ENCODE results near the gene CGN.
A peak's percentile ranks its signal among the peaks of the same experiment; 100 is the strongest.

CGN gene

DNA sequence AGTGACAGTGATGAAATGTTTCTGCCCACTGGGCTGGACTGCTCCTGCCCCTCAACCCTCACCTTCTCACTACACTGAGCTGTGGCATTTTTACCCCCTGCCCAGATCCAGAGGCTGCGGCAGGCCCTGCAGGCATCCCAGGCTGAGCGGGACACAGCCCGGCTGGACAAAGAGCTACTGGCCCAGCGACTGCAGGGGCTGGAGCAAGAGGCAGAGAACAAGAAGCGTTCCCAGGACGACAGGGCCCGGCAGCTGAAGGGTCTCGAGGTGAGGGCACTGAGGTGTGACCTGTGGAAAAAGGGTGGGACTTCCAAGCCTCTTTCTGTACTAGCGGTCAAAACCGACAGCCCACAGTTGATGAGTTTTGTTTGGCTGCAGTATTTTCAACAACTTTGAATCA, 22.7 kb downstream of the CGN start:
- no peaks in the 10 kb centered on the region for H3K36me3 ChIP-seq
- H3K27me3 ChIP-seq (ENCODE audit: insufficient read depth, low read depth, severe bottlenecking) = no peaks in the 10 kb centered on the region
- no peaks in the 10 kb centered on the region for H3K9me3 ChIP-seq (ENCODE audit: severe bottlenecking)
- TF ChIP-seq, protein P1, sequence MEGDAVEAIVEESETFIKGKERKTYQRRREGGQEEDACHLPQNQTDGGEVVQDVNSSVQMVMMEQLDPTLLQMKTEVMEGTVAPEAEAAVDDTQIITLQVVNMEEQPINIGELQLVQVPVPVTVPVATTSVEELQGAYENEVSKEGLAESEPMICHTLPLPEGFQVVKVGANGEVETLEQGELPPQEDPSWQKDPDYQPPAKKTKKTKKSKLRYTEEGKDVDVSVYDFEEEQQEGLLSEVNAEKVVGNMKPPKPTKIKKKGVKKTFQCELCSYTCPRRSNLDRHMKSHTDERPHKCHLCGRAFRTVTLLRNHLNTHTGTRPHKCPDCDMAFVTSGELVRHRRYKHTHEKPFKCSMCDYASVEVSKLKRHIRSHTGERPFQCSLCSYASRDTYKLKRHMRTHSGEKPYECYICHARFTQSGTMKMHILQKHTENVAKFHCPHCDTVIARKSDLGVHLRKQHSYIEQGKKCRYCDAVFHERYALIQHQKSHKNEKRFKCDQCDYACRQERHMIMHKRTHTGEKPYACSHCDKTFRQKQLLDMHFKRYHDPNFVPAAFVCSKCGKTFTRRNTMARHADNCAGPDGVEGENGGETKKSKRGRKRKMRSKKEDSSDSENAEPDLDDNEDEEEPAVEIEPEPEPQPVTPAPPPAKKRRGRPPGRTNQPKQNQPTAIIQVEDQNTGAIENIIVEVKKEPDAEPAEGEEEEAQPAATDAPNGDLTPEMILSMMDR (IDR thresholded peaks at IDR 0.05; ENCODE audit: low read depth, low read length) = no peak
- no peak overlapping the region for H3K27ac ChIP-seq
- H3K4me3 ChIP-seq (ENCODE audit: low read depth, low read length) = no peak overlapping the region
- DNase-seq = no peak

GRCh38 chr1:151534662-151535278, 23.6 kb downstream of the CGN start:
- H3K36me3 ChIP-seq = no peaks in the 10 kb centered on the region
- H3K4me3 ChIP-seq (ENCODE audit: low read depth, low read length) = no peak overlapping the region
- no peak overlapping the region for H3K27ac ChIP-seq
- peak; percentile 96 for DNase-seq
- no peaks in the 10 kb centered on the region for H3K9me3 ChIP-seq (ENCODE audit: severe bottlenecking)
- no peaks in the 10 kb centered on the region for H3K27me3 ChIP-seq (ENCODE audit: insufficient read depth, low read depth, severe bottlenecking)
- TF ChIP-seq, protein P1 (IDR thresholded peaks at IDR 0.05; ENCODE audit: low read depth, low read length) = peak; percentile 99

DNA sequence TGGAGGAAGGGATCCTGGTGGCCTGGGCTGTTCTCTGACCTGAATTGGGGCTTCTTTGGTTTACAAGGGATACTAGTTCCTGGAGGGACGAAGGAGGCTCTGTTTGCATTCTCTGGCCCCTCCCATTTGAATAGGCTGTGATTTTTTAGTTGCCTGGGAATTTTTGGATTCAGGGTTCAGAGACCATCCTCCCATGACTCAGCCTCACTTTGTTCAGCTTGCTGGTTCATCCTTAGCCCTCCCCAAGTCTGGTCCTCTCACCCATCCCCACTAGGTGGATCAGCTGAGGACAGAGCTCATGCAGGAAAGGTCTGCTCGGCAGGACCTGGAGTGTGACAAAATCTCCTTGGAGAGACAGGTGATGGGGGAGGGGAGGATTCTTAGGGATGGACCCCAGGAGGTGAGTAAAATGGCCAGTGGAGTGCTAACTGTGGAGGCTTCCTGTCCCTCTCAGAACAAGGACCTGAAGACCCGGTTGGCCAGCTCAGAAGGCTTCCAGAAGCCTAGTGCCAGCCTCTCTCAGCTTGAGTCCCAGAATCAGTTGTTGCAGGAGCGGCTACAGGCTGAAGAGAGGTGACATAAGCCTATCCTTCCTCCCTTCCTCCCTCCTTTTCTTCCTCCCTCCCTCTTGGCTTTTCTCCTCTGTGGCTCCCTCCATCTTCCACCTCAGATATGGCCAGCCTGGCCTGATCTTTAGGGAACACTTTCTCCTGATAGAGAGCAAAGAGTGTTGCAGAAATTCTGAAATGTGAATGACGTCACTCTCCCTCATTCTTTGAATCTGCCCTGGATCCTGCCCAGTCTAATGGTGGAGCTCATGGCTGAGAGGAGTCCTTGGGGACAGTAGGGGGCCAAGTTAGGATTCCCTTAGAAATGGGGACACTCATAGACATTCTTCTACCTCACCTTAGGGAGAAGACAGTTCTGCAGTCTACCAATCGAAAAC, 24.4 kb downstream of the CGN start:
- Histone ChIP-seq H3K27ac (no peak overlapping the region), H3K36me3 (no peaks in the 10 kb centered on the region), H3K27me3 (ENCODE audit: insufficient read depth, low read depth, severe bottlenecking) (no peaks in the 10 kb centered on the region), H3K4me3 (ENCODE audit: low read depth, low read length) (no peak overlapping the region), H3K9me3 (ENCODE audit: severe bottlenecking) (no peaks in the 10 kb centered on the region)
- no peak for DNase-seq
- TF ChIP-seq, protein P1 (IDR thresholded peaks at IDR 0.05; ENCODE audit: low read depth, low read length) = no peak

DNA sequence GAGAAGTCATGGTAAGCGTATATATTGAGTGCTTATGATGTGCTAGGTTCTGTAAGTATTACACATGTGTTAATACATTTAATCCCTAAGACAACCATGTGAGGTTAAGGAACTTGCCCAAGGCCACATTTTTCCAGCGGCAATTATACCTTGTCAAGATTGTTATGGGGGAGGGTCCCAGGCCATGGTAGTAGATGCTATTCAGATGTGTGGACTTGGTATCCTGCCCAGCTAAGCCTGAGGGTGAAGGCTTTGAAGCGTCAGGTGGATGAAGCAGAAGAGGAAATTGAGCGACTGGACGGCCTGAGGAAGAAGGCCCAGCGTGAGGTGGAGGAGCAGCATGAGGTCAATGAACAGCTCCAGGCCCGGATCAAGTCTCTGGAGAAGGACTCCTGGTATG, 25.3 kb downstream of the CGN start:
- H3K27me3 ChIP-seq (ENCODE audit: insufficient read depth, low read depth, severe bottlenecking) = no peaks in the 10 kb centered on the region
- H3K27ac ChIP-seq = no peak overlapping the region
- DNase-seq = no peak
- TF ChIP-seq, protein P1 (IDR thresholded peaks at IDR 0.05; ENCODE audit: low read depth, low read length) = no peak
- H3K9me3 ChIP-seq (ENCODE audit: severe bottlenecking) = no peaks in the 10 kb centered on the region
- H3K36me3 ChIP-seq = no peaks in the 10 kb centered on the region
- H3K4me3 ChIP-seq (ENCODE audit: low read depth, low read length) = no peak overlapping the region

DNA sequence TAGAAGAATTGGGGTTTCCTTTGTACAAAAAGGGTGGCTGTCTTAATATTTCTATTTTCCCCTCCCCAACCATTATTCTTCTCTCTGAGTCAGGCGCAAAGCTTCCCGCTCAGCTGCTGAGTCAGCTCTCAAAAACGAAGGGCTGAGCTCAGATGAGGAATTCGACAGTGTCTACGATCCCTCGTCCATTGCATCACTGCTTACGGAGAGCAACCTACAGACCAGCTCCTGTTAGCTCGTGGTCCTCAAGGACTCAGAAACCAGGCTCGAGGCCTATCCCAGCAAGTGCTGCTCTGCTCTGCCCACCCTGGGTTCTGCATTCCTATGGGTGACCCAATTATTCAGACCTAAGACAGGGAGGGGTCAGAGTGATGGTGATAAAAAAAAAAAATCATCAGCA, 25.9 kb downstream of the CGN start:
- TF ChIP-seq, protein P1 (IDR thresholded peaks at IDR 0.05; ENCODE audit: low read depth, low read length) = no peak
- no peak overlapping the region for H3K27ac ChIP-seq
- H3K9me3 ChIP-seq (ENCODE audit: severe bottlenecking) = no peaks in the 10 kb centered on the region
- no peaks in the 10 kb centered on the region for H3K27me3 ChIP-seq (ENCODE audit: insufficient read depth, low read depth, severe bottlenecking)
- H3K4me3 ChIP-seq (ENCODE audit: low read depth, low read length) = no peak overlapping the region
- DNase-seq = no peak
- H3K36me3 ChIP-seq = no peaks in the 10 kb centered on the region

Measured in WERI-Rb-1 (cell line).